ENCODE data around the gene SERPINI2.
"Not testable (repeated sequence)": the region's sequence is repeated elsewhere in the genome, so short reads cannot be mapped to it uniquely, and the experiment has no call there.

The SERPINI2 gene

GRCh38 chr3:167445491-167445890, 28.4 kb downstream of the SERPINI2 start:
- no peaks in the 10 kb centered on the region for H3K36me3 ChIP-seq (ENCODE audit: insufficient read depth, low read length)
- H3K27ac ChIP-seq (ENCODE audit: low read depth, low read length): no peak overlapping the region
- no peak overlapping the region for H3K9ac ChIP-seq (ENCODE audit: low read length)
- no peaks in the 10 kb centered on the region for H3K27me3 ChIP-seq (ENCODE audit: control insufficient read depth in 1 of 2, insufficient read depth in 2 of 2, low read length in 2 of 2)
- H3K4me1 ChIP-seq (ENCODE audit: insufficient read depth, low read length): no peaks in the 10 kb centered on the region
- no peaks in the 10 kb centered on the region for H3K9me3 ChIP-seq (ENCODE audit: low read length)
- no peak overlapping the region for H3K4me3 ChIP-seq (ENCODE audit: low read depth in 1 of 2, low read length in 2 of 2)

GRCh38 chr3:167441256-167441655, 32.6 kb downstream of the SERPINI2 start:
- Histone ChIP-seq H3K9me3 (ENCODE audit: low read length) (no peaks in the 10 kb centered on the region), H3K27me3 (ENCODE audit: control insufficient read depth in 1 of 2, insufficient read depth in 2 of 2, low read length in 2 of 2) (no peaks in the 10 kb centered on the region), H3K4me1 (ENCODE audit: insufficient read depth, low read length) (no peaks in the 10 kb centered on the region), H3K36me3 (ENCODE audit: insufficient read depth, low read length) (no peaks in the 10 kb centered on the region), H3K9ac (ENCODE audit: low read length) (no peak overlapping the region), H3K4me3 (ENCODE audit: low read depth in 1 of 2, low read length in 2 of 2) (no peak overlapping the region), H3K27ac (ENCODE audit: low read depth, low read length) (no peak overlapping the region)

DNA sequence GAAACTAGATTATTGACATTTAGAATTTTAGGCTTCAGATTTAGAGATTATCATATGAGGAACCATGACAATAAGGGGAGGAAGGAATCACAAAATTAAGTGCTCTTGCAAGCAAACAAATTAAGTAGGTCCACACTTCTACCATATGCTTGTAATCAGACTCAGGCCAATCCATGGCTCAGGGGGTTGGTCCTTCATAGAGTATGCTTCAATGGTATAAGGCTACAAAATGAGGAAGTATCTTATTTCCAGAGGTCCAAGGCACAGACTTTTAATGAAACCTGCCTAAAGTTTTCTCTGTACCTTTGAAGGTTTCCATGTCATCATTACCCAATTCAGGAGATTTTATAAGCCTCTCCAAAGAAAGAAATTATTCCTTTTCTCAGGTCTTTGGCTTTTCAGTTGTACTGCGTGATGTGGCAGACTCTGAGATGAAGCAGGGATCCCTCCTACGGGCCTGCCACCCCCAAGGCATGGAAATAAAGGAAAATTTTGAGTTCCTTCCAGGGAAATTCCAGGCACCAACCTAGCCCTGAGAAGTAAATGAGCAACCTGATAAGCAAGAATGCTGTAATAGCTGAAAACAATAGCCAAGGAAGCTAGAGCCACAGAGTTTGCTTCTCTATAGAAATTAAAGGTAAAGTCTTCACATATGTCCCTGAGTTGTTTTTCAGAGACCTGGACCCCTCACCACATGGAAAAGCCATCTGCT, 36.3 kb downstream of the SERPINI2 start:
- Histone ChIP-seq H3K4me3 (ENCODE audit: low read depth in 1 of 2, low read length in 2 of 2) (no peak overlapping the region), H3K4me1 (ENCODE audit: insufficient read depth, low read length) (no peaks in the 10 kb centered on the region), H3K36me3 (ENCODE audit: insufficient read depth, low read length) (no peaks in the 10 kb centered on the region), H3K27me3 (ENCODE audit: control insufficient read depth in 1 of 2, insufficient read depth in 2 of 2, low read length in 2 of 2) (no peaks in the 10 kb centered on the region), H3K9ac (ENCODE audit: low read length) (no peak overlapping the region), H3K9me3 (ENCODE audit: low read length) (no peaks in the 10 kb centered on the region), H3K27ac (ENCODE audit: low read depth, low read length) (no peak overlapping the region)

DNA sequence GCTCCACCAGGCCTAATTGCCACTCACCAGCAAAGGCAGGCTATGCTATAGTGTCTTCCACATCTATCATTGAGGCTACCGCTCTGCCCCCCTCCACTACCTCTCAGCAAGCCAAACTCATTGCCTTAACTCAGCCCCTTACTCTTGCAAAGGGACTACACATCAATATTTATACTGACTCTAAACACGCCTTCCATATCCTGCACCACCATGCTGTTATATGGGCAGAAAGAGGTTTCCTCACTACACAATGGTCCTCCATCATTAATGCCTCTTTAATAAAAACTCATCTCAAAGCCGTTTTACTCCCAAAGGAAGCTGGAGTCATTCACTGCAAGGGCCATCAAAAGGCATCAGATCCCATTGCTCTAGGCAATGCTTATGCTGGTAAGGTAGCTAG, 46.9 kb downstream of the SERPINI2 start:
- not testable (repeated sequence) for H3K4me1 ChIP-seq (ENCODE audit: insufficient read depth, low read length); H3K4me3 ChIP-seq (ENCODE audit: low read depth in 1 of 2, low read length in 2 of 2); H3K36me3 ChIP-seq (ENCODE audit: insufficient read depth, low read length); H3K9me3 ChIP-seq (ENCODE audit: low read length); H3K9ac ChIP-seq (ENCODE audit: low read length); H3K27ac ChIP-seq (ENCODE audit: low read depth, low read length); H3K27me3 ChIP-seq (ENCODE audit: control insufficient read depth in 1 of 2, insufficient read depth in 2 of 2, low read length in 2 of 2)

DNA sequence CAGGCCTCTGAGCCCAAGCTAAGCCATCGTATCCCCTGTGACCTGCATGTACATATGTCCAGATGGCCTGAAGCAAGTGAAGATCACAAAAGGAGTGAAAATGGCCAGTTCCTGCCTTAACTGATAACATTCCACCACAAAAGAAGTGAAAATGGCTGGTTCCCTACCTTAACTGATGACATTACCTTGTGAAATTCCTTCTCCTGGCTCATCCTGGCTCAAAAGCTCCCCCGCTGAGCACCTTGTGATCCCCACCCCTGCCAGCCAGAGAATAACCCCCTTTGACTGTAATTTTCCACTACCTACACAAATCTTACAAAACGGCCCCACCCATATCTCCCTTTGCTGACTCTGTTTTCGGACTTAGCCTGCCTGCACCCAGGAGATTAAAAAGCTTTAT, 51.4 kb downstream of the SERPINI2 start:
- not testable (repeated sequence) for H3K4me1 ChIP-seq (ENCODE audit: insufficient read depth, low read length); H3K27me3 ChIP-seq (ENCODE audit: control insufficient read depth in 1 of 2, insufficient read depth in 2 of 2, low read length in 2 of 2); H3K27ac ChIP-seq (ENCODE audit: low read depth, low read length); H3K4me3 ChIP-seq (ENCODE audit: low read depth in 1 of 2, low read length in 2 of 2); H3K9me3 ChIP-seq (ENCODE audit: low read length); H3K36me3 ChIP-seq (ENCODE audit: insufficient read depth, low read length); H3K9ac ChIP-seq (ENCODE audit: low read length)

- Histone ChIP-seq H3K9me3 (ENCODE audit: low read length) (no peaks in the 10 kb centered on the region), H3K4me3 (ENCODE audit: low read depth in 1 of 2, low read length in 2 of 2) (no peak overlapping the region), H3K4me1 (ENCODE audit: insufficient read depth, low read length) (no peaks in the 10 kb centered on the region), H3K27ac (ENCODE audit: low read depth, low read length) (no peak overlapping the region), H3K9ac (ENCODE audit: low read length) (no peak overlapping the region), H3K36me3 (ENCODE audit: insufficient read depth, low read length) (no peaks in the 10 kb centered on the region), H3K27me3 (ENCODE audit: control insufficient read depth in 1 of 2, insufficient read depth in 2 of 2, low read length in 2 of 2) (no peaks in the 10 kb centered on the region)
These were observed 64.2 kb downstream of the SERPINI2 start for GRCh38 chr3:167409611-167410010.

GRCh38 chr3:167406876-167407492, 66.9 kb downstream of the SERPINI2 start:
- no peak overlapping the region for H3K9ac ChIP-seq (ENCODE audit: low read length)
- H3K4me1 ChIP-seq (ENCODE audit: insufficient read depth, low read length): no peaks in the 10 kb centered on the region
- no peaks in the 10 kb centered on the region for H3K9me3 ChIP-seq (ENCODE audit: low read length)
- H3K36me3 ChIP-seq (ENCODE audit: insufficient read depth, low read length): no peaks in the 10 kb centered on the region
- no peak overlapping the region for H3K27ac ChIP-seq (ENCODE audit: low read depth, low read length)
- no peak overlapping the region for H3K4me3 ChIP-seq (ENCODE audit: low read depth in 1 of 2, low read length in 2 of 2)
- H3K27me3 ChIP-seq (ENCODE audit: control insufficient read depth in 1 of 2, insufficient read depth in 2 of 2, low read length in 2 of 2): no peaks in the 10 kb centered on the region

- no peaks in the 10 kb centered on the region for H3K9me3 ChIP-seq (ENCODE audit: low read length)
- no peaks in the 10 kb centered on the region for H3K27me3 ChIP-seq (ENCODE audit: control insufficient read depth in 1 of 2, insufficient read depth in 2 of 2, low read length in 2 of 2)
- H3K36me3 ChIP-seq (ENCODE audit: insufficient read depth, low read length): no peaks in the 10 kb centered on the region
- no peaks in the 10 kb centered on the region for H3K4me1 ChIP-seq (ENCODE audit: insufficient read depth, low read length)
- no peak overlapping the region for H3K4me3 ChIP-seq (ENCODE audit: low read depth in 1 of 2, low read length in 2 of 2)
- H3K9ac ChIP-seq (ENCODE audit: low read length): no peak overlapping the region
- no peak overlapping the region for H3K27ac ChIP-seq (ENCODE audit: low read depth, low read length)
These were observed 76.0 kb downstream of the SERPINI2 start for GRCh38 chr3:167397826-167398225.

GRCh38 chr3:167396075-167396474, 77.8 kb downstream of the SERPINI2 start:
- no peak overlapping the region for H3K4me3 ChIP-seq (ENCODE audit: low read depth in 1 of 2, low read length in 2 of 2)
- H3K4me1 ChIP-seq (ENCODE audit: insufficient read depth, low read length): no peaks in the 10 kb centered on the region
- H3K27ac ChIP-seq (ENCODE audit: low read depth, low read length): no peak overlapping the region
- H3K36me3 ChIP-seq (ENCODE audit: insufficient read depth, low read length): no peaks in the 10 kb centered on the region
- H3K9ac ChIP-seq (ENCODE audit: low read length): no peak overlapping the region
- no peaks in the 10 kb centered on the region for H3K27me3 ChIP-seq (ENCODE audit: control insufficient read depth in 1 of 2, insufficient read depth in 2 of 2, low read length in 2 of 2)
- H3K9me3 ChIP-seq (ENCODE audit: low read length): no peaks in the 10 kb centered on the region

DNA sequence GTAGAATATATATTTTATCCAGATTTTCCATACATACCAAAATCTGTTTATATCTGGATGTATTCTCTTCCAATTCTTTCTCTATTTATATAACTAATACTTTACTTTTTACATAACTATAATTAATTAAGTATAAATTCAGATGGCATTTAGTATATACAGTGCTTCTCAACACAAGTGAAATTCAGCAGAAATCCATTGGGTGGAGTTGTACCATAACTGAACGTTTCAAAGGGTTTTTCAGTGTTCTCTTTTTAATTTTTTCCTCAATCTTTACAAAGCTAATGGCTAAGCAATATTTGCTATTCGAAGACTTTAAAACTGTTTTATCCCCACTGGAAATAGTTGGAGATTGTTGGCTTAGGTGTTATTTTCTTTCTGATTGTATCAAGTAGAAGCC, 79.8 kb downstream of the SERPINI2 start:
- Histone ChIP-seq H3K9me3 (ENCODE audit: low read length) (no peaks in the 10 kb centered on the region), H3K27ac (ENCODE audit: low read depth, low read length) (no peak overlapping the region), H3K4me1 (ENCODE audit: insufficient read depth, low read length) (no peaks in the 10 kb centered on the region), H3K9ac (ENCODE audit: low read length) (no peak overlapping the region), H3K36me3 (ENCODE audit: insufficient read depth, low read length) (no peaks in the 10 kb centered on the region), H3K27me3 (ENCODE audit: control insufficient read depth in 1 of 2, insufficient read depth in 2 of 2, low read length in 2 of 2) (no peaks in the 10 kb centered on the region), H3K4me3 (ENCODE audit: low read depth in 1 of 2, low read length in 2 of 2) (no peak overlapping the region)

All from muscle layer of colon (tissue), 2 donors.